GM21447 (cell line): ENCODE results near the gene RBM20.
A peak's percentile ranks its signal among the peaks of the same experiment; 100 is the strongest.

Source experiments
- ATAC-seq: cut with Tn5 transposase; IDR thresholded peaks from one replicate; pipeline ENCODE4 v1.9.1; 2021; ENCODE audit not compliant: unreplicated experiment

Gene RBM20

GRCh38 chr10:110730345-110731050, 86.4 kb downstream of the RBM20 start:
- no peak for ATAC-seq

GRCh38 chr10:110733218-110733952, 89.2 kb downstream of the RBM20 start:
- no peak for ATAC-seq

- ATAC-seq, result no peak
Measured at GRCh38 chr10:110735620-110736027, 91.5 kb downstream of the RBM20 start.

- no peak for ATAC-seq
Measured at GRCh38 chr10:110737886-110738634, 93.9 kb downstream of the RBM20 start.

GRCh38 chr10:110739811-110740271, 95.7 kb downstream of the RBM20 start:
- no peak for ATAC-seq

- no peak for ATAC-seq
Measured at GRCh38 chr10:110742801-110743200, 98.7 kb downstream of the RBM20 start.

GRCh38 chr10:110744782-110745181, 100.6 kb downstream of the RBM20 start:
- ATAC-seq, result no peak

GRCh38 chr10:110746254-110746826, 102.2 kb downstream of the RBM20 start:
- peak; percentile 45 for ATAC-seq

GRCh38 chr10:110746969-110747608, 103.0 kb downstream of the RBM20 start:
- ATAC-seq, result peak; percentile 27

GRCh38 chr10:110747609-110748464, 103.7 kb downstream of the RBM20 start:
- ATAC-seq, result no peak

GRCh38 chr10:110748970-110749369, 104.8 kb downstream of the RBM20 start:
- no peak for ATAC-seq

GRCh38 chr10:110750931-110751330, 106.8 kb downstream of the RBM20 start:
- no peak for ATAC-seq

- ATAC-seq, result no peak
Measured at GRCh38 chr10:110751850-110752249, 107.7 kb downstream of the RBM20 start.

- no peak for ATAC-seq
Measured at GRCh38 chr10:110753462-110753861, 109.3 kb downstream of the RBM20 start.

- ATAC-seq, result no peak
Measured at GRCh38 chr10:110754375-110755105, 110.4 kb downstream of the RBM20 start.

GRCh38 chr10:110755781-110756180, 111.6 kb downstream of the RBM20 start:
- ATAC-seq, result no peak

GRCh38 chr10:110756876-110757275, 112.7 kb downstream of the RBM20 start:
- ATAC-seq, result no peak

- ATAC-seq, result no peak
Measured at GRCh38 chr10:110757586-110757985, 113.5 kb downstream of the RBM20 start.

- ATAC-seq, result no peak
Measured at GRCh38 chr10:110758128-110758765, 114.1 kb downstream of the RBM20 start.
